NCI-H2227 (cell line): Measurements from ENCODE around the gene PPP2R3A.
"Not testable (repeated sequence)": the region's sequence is repeated elsewhere in the genome, so short reads cannot be mapped to it uniquely, and the experiment has no call there.

Source experiments
- DNase-seq: peaks from one replicate; lab custom pipeline; 2025; ENCODE audit not compliant: unreplicated experiment; lab: John Stamatoyannopoulos, UW

The PPP2R3A gene

GRCh38 chr3:136083641-136084382 lies 118.3 kb downstream of the PPP2R3A start:
- DNase-seq, result not testable (repeated sequence)

DNA sequence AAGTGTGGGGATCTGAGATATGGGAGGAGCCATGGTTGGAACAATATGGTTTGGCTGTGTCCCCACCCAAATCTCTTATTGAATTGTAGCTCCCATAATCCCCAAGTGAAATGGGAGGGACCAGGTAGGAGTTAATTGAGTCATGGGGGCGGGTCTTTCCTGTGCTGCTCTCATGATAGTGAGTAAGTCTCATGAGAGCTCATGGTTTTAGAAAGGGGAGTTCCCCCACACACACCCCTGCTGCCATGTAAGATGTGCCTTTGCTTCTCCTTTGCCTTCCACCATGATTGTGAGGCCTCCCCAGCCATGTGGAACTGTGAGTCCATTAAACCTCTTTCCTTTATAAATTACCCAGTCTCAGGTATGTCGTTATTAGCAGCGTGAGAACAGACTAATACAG lies 119.5 kb downstream of the PPP2R3A start:
- not testable (repeated sequence) for DNase-seq

GRCh38 chr3:136093771-136094170 lies 128.2 kb downstream of the PPP2R3A start:
- DNase-seq, result no peak

DNA sequence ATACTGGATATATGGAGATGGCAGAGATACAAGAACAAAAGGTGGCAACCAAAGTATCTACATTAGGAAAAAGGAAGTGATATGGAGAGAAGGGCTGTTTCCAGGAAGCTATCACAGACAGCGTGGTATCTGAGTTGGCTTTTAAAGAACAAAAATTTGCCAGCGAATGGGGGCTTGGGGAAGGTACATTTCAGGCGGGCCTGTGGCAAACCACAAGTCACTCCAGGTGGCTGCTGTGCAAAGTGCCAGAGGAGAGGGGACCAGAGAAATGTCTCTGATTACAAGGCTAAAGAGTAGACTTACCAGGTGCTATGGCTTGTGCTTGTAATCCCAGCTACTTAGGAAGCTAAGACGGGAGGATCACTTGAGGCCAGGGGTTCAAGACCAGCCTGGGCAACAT lies 139.5 kb downstream of the PPP2R3A start:
- no peak for DNase-seq

- no peak for DNase-seq
These were observed 140.6 kb downstream of the PPP2R3A start for GRCh38 chr3:136106101-136106500.

DNA sequence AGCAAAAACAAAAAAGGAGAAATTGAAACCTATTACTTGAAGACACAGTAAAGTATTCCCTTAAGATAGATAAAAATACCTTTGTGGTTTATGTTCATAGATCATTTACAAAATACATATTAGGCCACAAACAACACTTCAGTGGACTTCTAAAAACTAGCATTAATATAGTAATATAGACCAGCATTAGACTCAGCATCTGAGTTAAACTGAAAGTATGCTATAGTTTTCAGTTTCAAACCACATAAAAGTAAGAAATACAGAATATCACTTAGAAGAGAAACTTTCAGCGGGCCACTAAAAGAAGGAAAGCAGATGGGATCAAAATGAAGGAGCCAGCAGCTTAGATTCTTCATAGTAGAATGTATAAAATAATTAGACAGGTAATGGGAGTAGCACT lies 144.0 kb downstream of the PPP2R3A start:
- no peak for DNase-seq

GRCh38 chr3:136110481-136110880 lies 145.0 kb downstream of the PPP2R3A start:
- no peak for DNase-seq

- no peak for DNase-seq
These were observed 148.9 kb downstream of the PPP2R3A start for GRCh38 chr3:136114421-136114820.

DNA sequence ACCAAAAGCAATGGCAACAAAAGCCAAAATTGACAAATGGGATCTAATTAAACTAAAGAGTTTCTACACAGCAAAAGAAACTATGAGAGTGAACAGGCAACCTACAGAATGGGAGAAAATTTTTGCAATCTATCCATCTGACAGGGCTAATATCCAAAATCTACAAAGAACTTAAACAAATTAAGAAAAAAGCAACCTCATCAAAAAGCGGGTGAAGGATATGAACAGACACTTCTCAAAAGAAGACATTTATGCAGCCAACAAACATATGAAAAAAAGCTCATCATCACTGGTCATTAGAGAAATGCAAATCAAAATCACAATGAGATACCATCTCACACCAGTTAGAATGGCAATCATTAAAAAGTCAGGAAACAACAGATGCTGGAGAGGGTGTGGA lies 153.8 kb downstream of the PPP2R3A start:
- not testable (repeated sequence) for DNase-seq

DNA sequence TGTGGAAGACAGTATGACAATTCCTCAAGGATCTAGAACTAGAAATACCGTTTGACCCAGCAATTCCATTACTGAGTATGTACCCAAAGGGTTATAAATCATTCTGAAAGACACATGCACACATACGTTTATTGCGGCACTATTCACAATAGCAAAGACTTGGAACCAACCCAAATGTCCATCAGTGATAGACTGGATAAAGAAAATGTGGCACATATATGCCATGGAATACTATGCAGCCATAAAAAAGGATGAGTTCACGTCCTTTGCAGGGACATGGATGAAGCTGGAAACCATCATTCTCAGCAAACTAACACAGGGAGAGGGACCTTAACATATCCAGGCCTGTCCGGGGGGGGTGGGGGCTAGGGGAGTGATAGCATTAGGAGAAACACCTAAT lies 154.3 kb downstream of the PPP2R3A start:
- DNase-seq, result not testable (repeated sequence)

- DNase-seq, result no peak
These were observed 155.1 kb downstream of the PPP2R3A start for GRCh38 chr3:136120373-136121348.

DNA sequence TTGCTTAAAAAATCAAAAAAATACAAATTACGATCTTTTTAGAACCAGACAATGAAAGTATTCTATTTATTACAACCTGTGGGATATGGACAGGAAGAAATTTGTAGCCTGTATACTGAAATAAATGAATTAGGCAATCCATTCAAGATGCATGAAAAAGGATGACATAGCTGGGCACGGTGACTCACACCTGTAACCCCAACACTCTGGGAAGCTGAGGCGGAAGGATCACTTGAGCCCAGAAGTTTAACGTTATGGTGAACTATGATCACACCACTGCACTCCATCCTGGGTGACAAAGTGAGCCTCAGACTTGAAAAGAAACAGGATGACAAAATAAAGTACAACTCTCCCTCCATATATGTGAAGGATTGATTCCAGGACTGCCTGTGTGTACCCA lies 156.5 kb downstream of the PPP2R3A start:
- DNase-seq, result no peak

GRCh38 chr3:136131647-136132046 lies 166.1 kb downstream of the PPP2R3A start:
- DNase-seq, result not testable (repeated sequence)

- no peak for DNase-seq
These were observed 168.6 kb downstream of the PPP2R3A start for GRCh38 chr3:136134091-136134490.

DNA sequence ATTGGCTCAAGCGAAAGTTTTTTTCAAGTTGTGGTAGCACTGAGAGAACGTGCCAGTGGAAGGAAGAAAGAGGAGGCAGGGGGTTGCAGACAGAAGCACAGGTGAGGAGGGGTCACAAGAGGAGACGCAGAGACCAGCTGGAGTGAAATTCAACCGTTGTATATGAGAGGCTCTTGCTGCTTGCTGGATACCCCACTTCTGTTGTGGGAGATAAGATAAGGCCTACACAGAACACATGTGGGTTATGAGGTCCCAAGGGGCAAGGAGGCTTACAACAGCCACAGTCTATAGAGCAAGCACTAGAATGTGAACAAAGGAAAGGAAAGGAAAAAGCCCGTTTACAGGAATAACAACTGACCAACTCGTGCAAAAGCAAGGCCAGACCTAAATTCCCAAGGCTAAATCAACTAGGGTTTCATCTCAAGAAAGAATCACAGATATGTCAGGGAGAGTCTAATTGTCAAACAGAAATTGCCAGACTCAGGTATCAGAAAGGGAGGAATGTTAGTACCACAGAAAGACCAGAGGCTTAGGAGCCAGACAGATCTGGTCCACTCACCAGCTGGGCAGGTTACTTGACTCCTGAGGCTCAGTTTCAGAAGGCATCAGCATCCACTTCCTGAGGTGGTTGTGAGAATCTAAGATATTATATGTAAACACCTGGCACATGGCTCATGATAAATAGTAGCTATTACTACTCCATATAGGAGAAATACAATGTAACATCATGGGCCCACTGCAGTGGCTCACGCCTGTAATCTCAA lies 169.7 kb downstream of the PPP2R3A start:
- DNase-seq, result no peak

DNA sequence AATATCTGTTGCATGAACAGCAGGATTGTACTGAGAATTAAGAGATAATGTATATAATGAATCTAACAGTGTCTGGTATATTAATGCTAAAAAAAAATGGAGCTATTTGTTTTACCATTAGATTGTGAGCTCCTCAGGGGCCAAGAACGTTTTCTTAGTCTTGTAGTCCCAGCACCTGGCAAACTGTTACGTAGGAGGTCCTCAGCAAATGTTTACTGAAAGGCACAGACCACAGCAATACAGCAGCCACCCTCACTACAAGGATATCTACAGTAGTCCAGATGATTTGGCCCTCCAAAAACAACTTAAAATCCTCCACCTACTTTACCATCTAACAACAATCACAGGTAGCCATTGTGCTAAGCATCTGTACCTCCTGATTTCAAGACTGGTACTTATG lies 170.9 kb downstream of the PPP2R3A start:
- DNase-seq, result no peak

- DNase-seq, result no peak
These were observed 175.8 kb downstream of the PPP2R3A start for GRCh38 chr3:136141291-136141785.

GRCh38 chr3:136141891-136142290 lies 176.4 kb downstream of the PPP2R3A start:
- DNase-seq, result no peak

DNA sequence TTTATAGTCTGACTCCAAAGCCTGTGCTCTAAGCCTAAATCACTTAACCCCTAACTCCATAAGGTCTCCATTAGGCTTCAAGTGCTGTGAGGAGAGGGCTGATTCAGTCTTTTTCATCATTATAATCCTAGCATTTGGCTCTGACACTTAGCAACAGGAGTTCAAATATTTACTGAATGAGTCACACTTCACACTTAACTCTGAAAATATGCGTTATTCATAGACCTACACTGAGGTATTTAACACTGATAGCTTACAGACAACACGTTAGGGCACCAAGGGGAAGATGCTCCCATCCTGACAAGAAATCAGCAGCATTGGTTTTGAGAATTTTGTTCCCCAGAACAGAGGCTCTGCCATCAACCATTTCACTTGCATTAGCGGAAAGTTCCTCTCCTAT lies 177.1 kb downstream of the PPP2R3A start:
- peak; percentile 9 for DNase-seq

DNA sequence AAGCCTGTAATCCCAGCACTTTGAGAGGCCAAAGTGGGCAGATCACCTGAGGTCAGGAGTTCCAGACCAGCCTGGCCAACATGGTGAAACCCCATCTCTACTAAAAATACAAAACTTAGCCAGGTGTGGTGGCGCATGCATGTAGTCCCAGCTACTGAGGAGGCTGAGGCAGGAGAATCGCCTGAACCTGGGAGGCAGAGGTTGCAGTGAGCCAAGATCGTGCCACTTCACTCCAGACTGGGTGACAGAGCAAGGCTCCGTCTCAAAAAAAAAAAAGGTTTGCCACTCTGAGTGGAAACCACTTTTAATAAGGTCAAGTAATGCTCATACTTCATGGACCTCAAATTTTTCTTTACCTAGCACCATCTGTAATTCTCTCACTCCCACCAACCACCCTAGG lies 178.9 kb downstream of the PPP2R3A start:
- DNase-seq, result not testable (repeated sequence)
